MM.1S (cell line): ENCODE measurements around the gene TMPRSS6.

Experiments
- DNase-seq: peaks from one replicate; pipeline ENCODE4 v3.0.0-alpha.2; 2015
- H2AFZ ChIP-seq: fragments of 300-600 bp; sonication (generic); 2 replicates; pipeline ENCODE4 v1.6.0; 2016; ENCODE audit warnings: antibody characterized with exemption, low read length
- H3F3A ChIP-seq: fragments of 300-600 bp; sonication (generic); 2 replicates; pipeline ENCODE4 v1.6.1; 2016; ENCODE audit warnings: mild to moderate bottlenecking, antibody characterized with exemption, low read length, moderate library complexity, mixed read lengths; ENCODE audit not compliant: insufficient read depth
- H3K27ac ChIP-seq: fragments of 300-600 bp; sonication (generic); 2 replicates; pipeline ENCODE4 v1.5.1; 2016; ENCODE audit warnings: mild to moderate bottlenecking, low read length
- H3K27me3 ChIP-seq: fragments of 300-600 bp; sonication (generic); replicated peaks from 2 replicates; pipeline ENCODE4 v1.6.0; 2016; ENCODE audit warnings: low read length; ENCODE audit not compliant: insufficient read depth
- H3K36me3 ChIP-seq: fragments of 300-600 bp; sonication (generic); replicated peaks from 2 replicates; pipeline ENCODE4 v1.6.1; 2016; ENCODE audit warnings: mild to moderate bottlenecking, low read length, mixed read lengths; ENCODE audit not compliant: insufficient read depth
- H3K4me1 ChIP-seq: fragments of 300-600 bp; sonication (generic); 2 replicates; pipeline ENCODE4 v1.6.1; 2016; ENCODE audit warnings: low read length, mixed read lengths
- H3K4me2 ChIP-seq: fragments of 300-600 bp; sonication (generic); 2 replicates; pipeline ENCODE4 v1.6.0; 2016; ENCODE audit warnings: low read depth, low read length
- H3K4me3 ChIP-seq: fragments of 300-600 bp; sonication (generic); 2 replicates; pipeline ENCODE4 v1.5.1; 2016; ENCODE audit warnings: low read length, mixed read lengths
- H3K79me2 ChIP-seq: fragments of 300-600 bp; sonication (generic); 2 replicates; pipeline ENCODE4 v1.6.1; 2016; ENCODE audit warnings: mixed run types, low read length, mixed read lengths
- H3K9ac ChIP-seq: fragments of 300-600 bp; sonication (generic); 2 replicates; pipeline ENCODE4 v1.6.1; 2016; ENCODE audit warnings: low read length, mixed read lengths
- H3K9me2 ChIP-seq: fragments of 300-600 bp; sonication (generic); replicated peaks from 2 replicates; pipeline ENCODE4 v1.6.1; 2016; ENCODE audit warnings: mild to moderate bottlenecking, low read length, mixed read lengths; ENCODE audit not compliant: insufficient read depth
- H3K9me3 ChIP-seq: fragments of 300-600 bp; sonication (generic); replicated peaks from 2 replicates; pipeline ENCODE4 v1.6.1; 2016; ENCODE audit warnings: mild to moderate bottlenecking, low read length, mixed read lengths; ENCODE audit not compliant: insufficient read depth
- H4K20me1 ChIP-seq: fragments of 300-600 bp; sonication (generic); 2 replicates; pipeline ENCODE4 v1.6.1; 2016; ENCODE audit warnings: mild to moderate bottlenecking, low read length, moderate library complexity, mixed read lengths; ENCODE audit not compliant: insufficient read depth
- CTCF ChIP-seq: fragments of 300-600 bp; sonication (generic); IDR thresholded peaks from 2 replicates; pipeline ENCODE4 v1.5.1; 2016; ENCODE audit warnings: antibody characterized with exemption, low read length, mixed read lengths
- EZH2 ChIP-seq: fragments of 300-600 bp; sonication (generic); optimal IDR thresholded peaks from 2 replicates; pipeline ENCODE3; 2017; ENCODE audit warnings: low read depth, mild to moderate bottlenecking, antibody characterized with exemption, low read length, mixed read lengths
- EZH2phosphoT487 ChIP-seq: fragments of 300-600 bp; sonication (generic); IDR thresholded peaks from 2 replicates; pipeline ENCODE4 v1.6.1; 2018; ENCODE audit warnings: antibody characterized with exemption, low read length

The TMPRSS6 gene

GRCh38 chr22:37097346-37097745 lies 12.2 kb downstream of the TMPRSS6 start:
- no peak overlapping the region for H3K9ac ChIP-seq
- no peaks in the 10 kb centered on the region for H4K20me1 ChIP-seq
- H3K4me3 ChIP-seq, result no peak overlapping the region
- no peak for DNase-seq
- H2AFZ ChIP-seq, result no peak overlapping the region
- H3K4me1 ChIP-seq, result no peaks in the 10 kb centered on the region
- no peaks in the 10 kb centered on the region for H3K36me3 ChIP-seq
- H3K9me3 ChIP-seq, result no peaks in the 10 kb centered on the region
- H3K9me2 ChIP-seq, result no peaks in the 10 kb centered on the region
- peaks cover 93% of the 10 kb centered on the region for H3K27me3 ChIP-seq
- no peaks in the 10 kb centered on the region for H3F3A ChIP-seq
- TF ChIP-seq CTCF (no peak), EZH2phosphoT487 (no peak), EZH2 (no peak)
- no peak overlapping the region for H3K27ac ChIP-seq
- no peak overlapping the region for H3K4me2 ChIP-seq
- H3K79me2 ChIP-seq, result no peaks in the 10 kb centered on the region

- no peaks in the 10 kb centered on the region for H3K4me1 ChIP-seq
- H3K4me2 ChIP-seq, result no peak overlapping the region
- DNase-seq, result no peak
- H3K27me3 ChIP-seq, result peaks cover 93% of the 10 kb centered on the region
- no peaks in the 10 kb centered on the region for H3K9me3 ChIP-seq
- no peaks in the 10 kb centered on the region for H4K20me1 ChIP-seq
- no peak overlapping the region for H3K9ac ChIP-seq
- no peak for TF ChIP-seq CTCF
- no peak for TF ChIP-seq EZH2
- no peak for TF ChIP-seq EZH2phosphoT487
- no peak overlapping the region for H3K27ac ChIP-seq
- H3F3A ChIP-seq, result no peaks in the 10 kb centered on the region
- H3K9me2 ChIP-seq, result no peaks in the 10 kb centered on the region
- H2AFZ ChIP-seq, result no peak overlapping the region
- H3K4me3 ChIP-seq, result no peak overlapping the region
- no peaks in the 10 kb centered on the region for H3K79me2 ChIP-seq
- no peaks in the 10 kb centered on the region for H3K36me3 ChIP-seq
These were observed 14.4 kb downstream of the TMPRSS6 start for GRCh38 chr22:37095113-37095512.

- Histone ChIP-seq H3K27me3 (peaks cover 91% of the 10 kb centered on the region), H3K27ac (no peak overlapping the region), H3K9me3 (no peaks in the 10 kb centered on the region), H3K9me2 (no peaks in the 10 kb centered on the region), H3K4me3 (no peak overlapping the region), H3K36me3 (no peaks in the 10 kb centered on the region), H3K9ac (no peak overlapping the region), H3K4me1 (no peaks in the 10 kb centered on the region), H3K4me2 (no peak overlapping the region), H4K20me1 (no peaks in the 10 kb centered on the region), H2AFZ (no peak overlapping the region), H3K79me2 (no peaks in the 10 kb centered on the region), H3F3A (no peaks in the 10 kb centered on the region)
- TF ChIP-seq EZH2, result no peak
- TF ChIP-seq CTCF, result no peak
- no peak for TF ChIP-seq EZH2phosphoT487
- DNase-seq, result no peak
These were observed 15.3 kb downstream of the TMPRSS6 start for GRCh38 chr22:37094239-37094638.
